ENCODE results near the gene IDI2.
"Not testable (repeated sequence)": the region's sequence is repeated elsewhere in the genome, so short reads cannot be mapped to it uniquely, and the experiment has no call there.

The IDI2 gene

DNA sequence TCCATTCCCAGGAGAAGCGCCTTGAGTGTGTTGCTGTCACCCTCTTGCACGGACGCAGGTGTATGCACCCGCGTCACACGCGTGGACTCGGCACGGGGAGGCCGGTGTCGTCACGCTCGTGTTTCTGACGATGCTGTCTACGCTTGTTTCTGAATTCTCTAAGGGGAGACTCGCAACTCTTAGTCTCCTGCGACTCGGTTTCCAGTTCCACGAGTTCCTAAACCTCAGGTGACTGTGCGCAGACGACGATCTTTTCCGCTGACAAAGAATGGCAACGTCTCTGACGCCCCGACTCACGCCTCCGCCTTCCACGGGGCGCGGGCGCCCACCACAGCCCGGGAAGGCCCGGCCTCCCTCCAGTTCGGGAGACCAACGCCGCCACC is 22.7 kb upstream of the IDI2 start:
- no peak for FAIRE-seq
- no peak for DNase-seq (ENCODE audit: insufficient read length, low spot score)

DNA sequence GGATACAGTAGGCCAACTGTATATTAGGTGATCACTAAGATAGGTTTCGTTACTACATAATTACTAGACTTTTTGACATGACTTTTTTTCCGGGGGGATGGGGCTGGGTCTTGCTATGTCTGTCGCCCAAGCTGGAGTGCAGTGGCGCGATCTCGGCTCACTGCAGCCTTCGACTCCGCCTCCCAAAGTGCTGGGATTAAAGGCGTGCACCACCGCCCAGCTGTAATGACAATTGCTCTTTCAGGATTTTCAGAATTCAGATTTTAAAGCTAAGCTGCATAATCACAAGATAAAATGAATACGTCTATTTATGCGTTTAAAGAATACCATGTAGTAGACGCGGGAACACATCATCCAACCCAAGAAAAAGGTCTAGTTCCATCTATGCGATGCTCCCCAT is 22.3 kb upstream of the IDI2 start:
- DNase-seq (ENCODE audit: insufficient read length, low spot score) (no peak), FAIRE-seq (no peak)

DNA sequence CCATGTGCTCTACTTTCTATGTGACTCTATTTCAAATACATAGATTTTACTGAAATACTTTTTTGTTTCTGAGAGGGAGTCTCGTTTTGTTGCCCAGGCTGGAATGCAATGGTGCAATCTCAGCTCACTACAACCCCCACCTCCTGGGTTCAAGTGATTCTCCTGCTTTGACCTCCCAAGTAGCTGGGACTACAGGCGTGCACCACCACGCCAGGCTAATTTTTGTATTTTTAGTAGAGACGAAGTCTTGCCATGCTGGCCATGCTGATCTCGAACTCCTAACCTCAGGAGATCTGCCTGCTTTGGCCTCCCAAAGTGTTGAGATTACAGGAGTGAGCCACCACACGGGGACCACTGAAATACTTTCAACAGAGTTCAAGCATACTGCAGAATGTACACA is 19.8 kb upstream of the IDI2 start:
- FAIRE-seq (no peak), DNase-seq (ENCODE audit: insufficient read length, low spot score) (no peak)

DNA sequence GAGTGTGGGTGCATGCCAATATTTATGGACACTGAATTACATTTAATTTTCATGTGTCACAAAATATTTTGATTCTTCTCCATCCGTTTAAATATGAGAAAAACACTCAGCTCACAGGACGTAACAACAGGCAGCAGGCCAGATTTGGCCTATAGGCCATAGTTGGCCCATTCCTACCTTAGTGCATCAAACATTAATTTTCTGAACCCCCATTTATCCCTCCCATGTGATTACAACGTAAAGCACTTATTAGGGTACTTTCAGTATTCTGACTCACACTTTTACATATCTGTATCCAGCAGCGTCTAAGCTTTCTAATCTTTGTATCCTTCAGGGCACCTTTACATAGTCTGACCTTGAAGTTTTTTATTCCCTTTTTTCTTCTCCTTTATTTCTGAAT is 19.3 kb upstream of the IDI2 start:
- FAIRE-seq (no peak), DNase-seq (ENCODE audit: insufficient read length, low spot score) (no peak)

DNA sequence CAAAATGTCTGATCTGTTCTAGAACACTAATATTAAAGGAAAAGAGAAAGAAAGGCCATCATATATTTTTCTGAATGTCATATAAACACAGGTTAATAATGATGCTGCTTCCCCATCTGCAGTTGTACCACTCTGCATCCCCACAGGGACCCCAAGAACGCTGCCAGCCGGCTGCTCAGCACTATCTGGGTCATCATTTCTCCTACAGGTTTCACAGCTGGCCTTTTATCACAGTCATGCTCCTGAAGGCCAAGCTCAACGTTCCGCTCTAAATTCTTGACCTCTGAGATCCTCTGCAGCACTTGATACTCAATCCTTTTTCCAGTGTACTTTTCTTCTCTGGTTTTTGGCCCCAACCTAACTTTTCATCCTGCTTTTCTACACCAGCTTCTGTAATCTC is 18.5 kb upstream of the IDI2 start:
- FAIRE-seq (peak; percentile 72), DNase-seq (ENCODE audit: insufficient read length, low spot score) (no peak)

DNA sequence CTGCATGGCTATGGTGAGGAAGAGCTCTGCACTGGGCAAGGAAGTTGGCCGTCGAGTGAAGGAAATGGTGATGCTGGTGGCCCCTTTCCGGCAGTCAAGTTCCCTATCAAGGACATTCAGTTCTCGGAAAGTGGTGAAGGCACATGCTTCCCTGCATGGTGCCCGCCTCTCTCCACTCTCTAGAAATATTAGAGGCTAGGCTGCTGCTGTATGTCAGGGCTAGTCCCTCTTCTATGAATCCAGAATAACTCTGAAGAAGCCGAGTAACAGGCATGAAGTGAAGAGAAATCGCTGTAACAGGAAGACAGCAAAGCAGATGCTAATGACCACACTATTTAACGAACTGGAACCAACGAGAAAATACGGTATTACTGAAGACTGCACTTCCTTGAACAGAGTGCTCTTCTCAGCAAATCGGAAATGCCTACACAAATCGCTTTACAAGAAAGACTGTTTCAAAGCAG is 17.9 kb upstream of the IDI2 start:
- FAIRE-seq (peak; percentile 86), DNase-seq (ENCODE audit: insufficient read length, low spot score) (peak; percentile 30)

DNA sequence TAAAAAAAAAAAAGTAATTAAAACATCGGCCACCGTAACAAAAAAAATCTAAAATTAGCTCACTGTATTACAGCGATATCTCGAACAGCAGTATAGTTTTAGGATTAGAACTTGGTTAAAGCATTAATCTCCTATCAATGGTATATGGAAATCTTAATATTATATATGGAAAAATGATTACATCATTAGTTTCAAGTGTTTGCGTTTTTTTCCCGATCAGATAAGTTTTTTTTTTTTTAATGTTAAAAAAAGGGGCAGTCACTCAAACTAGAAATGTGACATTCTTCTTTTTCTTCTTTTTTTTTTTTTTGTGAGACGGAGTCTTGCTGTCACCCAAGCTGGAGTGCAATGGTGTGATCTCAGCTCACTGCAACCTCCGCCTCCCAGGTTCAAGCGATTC is 15.9 kb upstream of the IDI2 start:
- FAIRE-seq (no peak), DNase-seq (ENCODE audit: insufficient read length, low spot score) (no peak)

DNA sequence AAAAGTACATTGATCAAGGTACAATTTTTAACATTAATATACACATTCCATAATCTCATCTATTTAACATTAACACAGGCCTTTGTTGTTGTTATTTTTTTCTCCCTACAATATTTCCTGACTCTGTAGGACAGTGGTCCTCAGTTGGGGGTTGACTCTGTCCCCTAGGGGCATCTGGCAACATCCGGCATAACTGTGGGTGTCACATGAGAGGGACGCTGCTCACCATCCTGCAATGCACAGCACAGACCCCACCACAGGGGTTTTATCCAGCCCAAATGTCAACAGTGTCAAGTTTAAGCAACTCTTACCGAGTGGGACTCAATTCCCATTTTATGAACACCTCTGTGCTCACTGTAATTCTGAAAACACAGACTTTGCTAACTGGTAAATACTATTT is 14.5 kb upstream of the IDI2 start:
- FAIRE-seq (no peak), DNase-seq (ENCODE audit: insufficient read length, low spot score) (no peak)

DNA sequence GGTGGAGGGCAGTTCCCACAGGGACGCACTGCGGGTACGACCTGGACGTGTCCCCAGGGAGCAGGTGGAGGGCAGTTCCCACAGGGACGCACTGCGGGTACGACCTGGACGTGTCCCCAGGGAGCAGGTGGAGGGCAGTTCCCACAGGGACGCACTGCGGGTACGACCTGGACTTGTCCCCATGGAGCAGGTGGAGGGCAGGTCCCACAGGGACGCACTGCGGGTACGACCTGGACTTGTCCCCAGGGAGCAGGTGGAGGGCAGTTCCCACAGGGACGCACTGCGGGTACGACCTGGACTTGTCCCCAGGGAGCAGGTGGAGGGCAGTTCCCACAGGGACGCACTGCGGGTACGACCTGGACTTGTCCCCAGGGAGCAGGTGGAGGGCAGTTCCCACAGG is 13.1 kb upstream of the IDI2 start:
- DNase-seq (ENCODE audit: insufficient read length, low spot score); FAIRE-seq: not testable (repeated sequence)

DNA sequence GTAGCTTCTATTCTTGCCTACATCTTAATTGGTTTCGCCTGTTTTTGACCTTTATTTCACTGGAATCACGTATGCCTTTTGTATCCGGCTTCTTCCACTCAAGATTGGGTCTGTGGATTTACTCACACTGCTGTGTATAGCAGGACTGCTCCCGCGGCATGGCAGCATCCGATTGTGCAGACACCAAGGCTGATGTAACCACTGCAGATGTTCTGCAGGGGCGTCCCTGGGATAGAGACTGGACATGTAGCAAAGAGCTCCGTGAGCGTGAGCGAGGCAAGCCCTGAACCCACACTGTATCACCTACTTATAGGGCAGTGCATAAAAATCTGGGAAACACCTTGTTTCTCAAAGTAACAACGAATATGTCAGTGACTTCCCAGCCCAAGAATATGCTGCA is 11.4 kb upstream of the IDI2 start:
- DNase-seq (ENCODE audit: insufficient read length, low spot score) (no peak), FAIRE-seq (no peak)

DNA sequence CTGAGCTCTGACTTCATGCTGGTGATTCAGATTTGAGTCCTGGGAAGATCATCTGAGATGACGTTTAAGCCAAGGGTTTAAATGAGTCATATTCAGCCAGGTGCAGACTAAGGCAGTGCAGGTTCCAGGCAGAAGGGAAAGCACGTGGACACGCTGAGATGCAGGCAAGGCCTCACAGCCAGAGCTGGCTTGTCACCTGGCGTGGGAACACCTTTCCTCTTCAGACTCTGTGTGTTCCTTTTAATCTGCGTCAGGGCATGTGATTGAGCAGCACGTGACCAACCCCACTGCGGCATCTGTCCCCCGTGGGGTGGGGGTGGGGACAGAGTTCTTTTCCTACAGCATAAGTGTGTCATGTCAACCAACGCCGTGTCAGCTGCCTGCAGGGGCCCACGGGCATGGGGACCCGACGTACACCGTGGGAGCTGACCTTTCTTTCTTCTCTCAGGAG is 10.7 kb upstream of the IDI2 start:
- no peak for FAIRE-seq
- DNase-seq (ENCODE audit: insufficient read length, low spot score): no peak

DNA sequence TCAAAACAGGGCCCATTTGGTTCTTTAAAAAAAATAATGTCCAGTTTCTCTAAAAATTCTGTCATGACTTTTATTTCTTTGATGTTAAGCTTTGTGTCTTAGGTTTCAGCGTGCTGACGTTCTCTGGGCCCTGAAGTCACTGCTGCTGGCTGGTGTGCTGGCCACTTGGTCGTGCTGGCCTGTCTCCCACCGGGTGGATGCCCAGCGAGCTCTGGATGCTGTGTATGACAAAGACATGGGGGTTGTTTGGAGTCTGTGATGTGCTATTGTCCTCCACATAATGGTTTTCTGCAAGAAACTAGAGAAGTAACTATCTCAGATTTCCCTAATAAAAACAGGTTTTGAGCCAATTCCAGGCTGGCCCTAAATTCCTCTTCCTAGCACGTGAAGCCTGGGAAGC is 9.5 kb upstream of the IDI2 start:
- no peak for FAIRE-seq
- no peak for DNase-seq (ENCODE audit: insufficient read length, low spot score)

DNA sequence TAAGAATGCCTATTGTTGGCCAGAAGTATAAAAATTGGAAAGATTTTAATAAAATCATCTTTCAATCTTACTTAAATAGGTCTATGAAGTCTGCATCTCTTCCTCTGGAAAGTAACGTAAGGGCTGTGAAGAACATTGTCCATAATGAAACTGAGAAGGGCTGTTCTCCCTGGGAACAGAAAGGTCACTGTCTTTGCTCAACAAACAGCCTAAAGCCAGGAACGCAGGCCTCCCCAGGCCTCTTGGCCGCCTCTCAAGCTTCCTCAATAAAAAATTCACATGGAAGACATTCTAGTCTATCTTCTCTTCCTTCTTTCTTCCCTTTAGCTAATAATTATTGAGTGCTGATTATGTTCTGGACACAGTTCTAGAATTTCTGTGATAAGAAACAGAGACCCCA is 9.1 kb upstream of the IDI2 start:
- FAIRE-seq (no peak), DNase-seq (ENCODE audit: insufficient read length, low spot score) (no peak)

DNA sequence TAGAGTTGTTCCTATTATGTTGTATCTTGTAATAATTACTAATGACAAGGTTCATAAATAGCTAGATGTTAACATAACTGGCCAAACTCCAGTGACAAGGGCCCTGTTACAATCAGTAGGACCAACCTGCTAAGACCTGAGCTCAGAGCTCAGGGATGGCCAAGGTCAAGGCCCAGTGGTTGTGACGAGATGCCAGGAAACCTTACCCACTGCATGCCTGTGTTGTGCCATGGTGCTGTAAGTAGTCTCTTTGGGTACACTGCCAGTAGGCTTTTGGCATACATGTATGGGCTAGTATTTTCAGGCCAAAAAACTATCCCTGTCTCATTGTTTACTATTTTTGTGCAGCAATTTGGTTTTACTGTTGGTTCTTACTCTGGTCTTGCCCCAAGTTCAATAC is 7.9 kb upstream of the IDI2 start:
- DNase-seq (ENCODE audit: insufficient read length, low spot score): no peak
- FAIRE-seq: no peak

DNA sequence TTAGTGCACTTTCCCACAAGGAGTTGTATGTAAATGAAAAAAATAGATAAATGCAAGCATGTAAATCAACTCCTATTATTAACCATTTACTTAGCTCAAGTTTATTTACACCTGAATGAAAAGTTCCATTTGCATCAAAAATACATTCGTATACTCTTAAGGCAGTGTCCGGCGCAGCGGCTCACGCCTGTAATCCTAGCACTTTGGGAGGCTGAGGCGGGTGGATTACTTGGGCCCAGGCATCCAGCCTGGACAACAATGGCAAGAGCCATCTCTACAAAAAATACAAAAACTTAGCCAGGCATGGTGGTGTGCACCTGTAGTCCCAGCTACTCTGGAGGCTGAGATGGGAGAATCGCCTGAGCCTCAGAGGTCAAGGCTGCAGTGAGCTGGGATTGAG is 4.2 kb upstream of the IDI2 start:
- FAIRE-seq (no peak), DNase-seq (ENCODE audit: insufficient read length, low spot score) (no peak)

DNA sequence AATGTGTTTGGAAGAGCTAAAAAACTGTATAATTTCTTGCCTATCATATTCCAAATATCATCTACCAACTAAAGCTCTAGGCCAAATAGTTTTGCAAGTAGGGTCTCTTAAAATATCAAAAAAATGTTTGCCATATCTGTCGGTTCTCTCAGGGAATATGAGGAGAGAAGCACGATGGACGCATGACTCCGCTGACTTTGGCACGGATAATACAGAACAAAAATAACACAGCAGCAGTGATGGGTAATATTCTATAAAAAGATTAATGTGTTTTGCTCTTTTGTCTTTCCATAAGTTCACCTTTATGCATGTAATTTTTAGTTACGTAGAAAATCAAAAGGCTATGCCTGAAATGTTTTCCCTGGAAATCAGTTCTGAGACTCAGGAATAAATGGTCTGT is 919 bp upstream of the IDI2 start:
- FAIRE-seq (no peak), DNase-seq (ENCODE audit: insufficient read length, low spot score) (no peak)

DNA sequence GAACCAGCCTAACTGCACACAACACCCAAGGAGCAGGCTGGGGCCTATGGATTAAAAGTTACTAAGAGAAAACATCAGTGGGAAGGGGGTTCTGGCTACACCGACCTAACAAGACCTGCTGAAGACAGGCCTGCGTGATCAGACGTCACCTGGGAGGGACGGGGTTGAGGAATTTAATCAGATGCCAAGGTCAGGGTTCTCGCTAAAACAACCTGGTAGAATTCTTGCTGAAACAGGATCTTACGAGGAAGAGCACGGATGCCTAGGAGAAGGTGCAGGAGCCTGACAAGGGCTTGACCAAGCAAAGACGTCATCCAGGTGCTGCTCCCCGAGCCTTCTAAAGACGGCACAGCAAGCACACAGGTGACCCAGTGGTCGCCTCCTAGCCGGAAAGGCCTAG is 1.6 kb downstream of the IDI2 start:
- no peak for FAIRE-seq

DNA sequence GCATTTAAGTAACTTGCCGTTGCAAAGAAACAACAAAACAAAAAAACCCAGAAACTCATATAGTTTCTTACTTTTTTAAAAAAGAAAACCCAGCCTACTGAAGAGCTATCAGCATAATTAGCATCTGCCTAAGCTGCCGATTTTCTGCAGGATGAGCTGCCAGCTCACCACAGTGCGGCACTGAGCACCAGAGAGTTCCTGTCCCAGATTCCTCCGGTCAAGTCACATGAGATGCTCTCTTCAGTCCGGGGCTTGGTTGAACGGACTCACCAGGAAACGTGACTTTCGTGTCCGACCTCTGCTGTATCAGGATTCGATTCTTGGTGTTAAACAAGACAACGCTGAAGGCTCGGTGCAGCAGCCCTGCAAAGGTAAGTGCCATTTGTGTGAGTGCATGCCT is 3.2 kb downstream of the IDI2 start:
- FAIRE-seq (no peak), DNase-seq (ENCODE audit: insufficient read length, low spot score) (no peak)

More for the DNA sequence above, 1.6 kb downstream of the IDI2 start:
- DNase-seq (ENCODE audit: insufficient read length, low spot score): no peak

DNA sequence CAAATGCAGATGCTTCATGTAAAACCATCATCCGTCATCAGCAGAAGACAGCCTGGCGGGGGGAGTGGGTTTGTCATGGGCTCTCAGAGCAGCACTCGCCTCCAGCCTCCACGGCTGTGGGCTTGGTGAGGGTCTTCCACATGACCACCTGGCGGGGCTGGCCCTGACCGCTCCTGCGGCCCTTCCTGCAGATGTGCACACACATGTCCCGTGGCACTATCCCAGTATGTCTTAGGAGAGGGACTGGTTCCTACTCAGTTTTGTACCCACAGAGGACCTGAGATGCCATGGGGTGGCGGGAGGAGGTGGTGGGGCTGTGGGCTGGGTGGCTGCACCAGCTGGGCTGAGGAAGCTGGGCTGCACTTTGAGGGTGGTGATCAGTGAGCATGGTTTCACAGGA is 4.7 kb downstream of the IDI2 start:
- FAIRE-seq (no peak), DNase-seq (ENCODE audit: insufficient read length, low spot score) (no peak)

DNA sequence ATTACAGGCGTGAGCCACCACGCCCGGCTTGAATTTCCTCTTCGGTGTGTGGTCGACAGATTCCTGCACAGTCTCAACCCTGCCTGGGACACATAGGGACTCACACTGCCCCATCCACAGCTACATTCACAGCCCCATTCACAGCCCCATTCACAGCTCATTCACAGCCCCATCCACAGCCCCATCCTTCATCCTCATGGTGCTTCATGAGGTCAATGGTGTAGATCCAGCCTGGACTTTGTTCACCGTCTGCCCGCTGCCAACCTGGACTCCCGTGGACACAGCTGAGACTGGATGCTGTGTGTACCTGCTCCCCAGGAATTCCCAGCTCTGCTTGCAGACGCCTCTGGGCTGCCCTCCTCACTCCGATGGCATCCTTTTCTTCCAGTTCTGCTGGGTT is 5.2 kb downstream of the IDI2 start:
- FAIRE-seq: no peak
- DNase-seq (ENCODE audit: insufficient read length, low spot score): no peak

DNA sequence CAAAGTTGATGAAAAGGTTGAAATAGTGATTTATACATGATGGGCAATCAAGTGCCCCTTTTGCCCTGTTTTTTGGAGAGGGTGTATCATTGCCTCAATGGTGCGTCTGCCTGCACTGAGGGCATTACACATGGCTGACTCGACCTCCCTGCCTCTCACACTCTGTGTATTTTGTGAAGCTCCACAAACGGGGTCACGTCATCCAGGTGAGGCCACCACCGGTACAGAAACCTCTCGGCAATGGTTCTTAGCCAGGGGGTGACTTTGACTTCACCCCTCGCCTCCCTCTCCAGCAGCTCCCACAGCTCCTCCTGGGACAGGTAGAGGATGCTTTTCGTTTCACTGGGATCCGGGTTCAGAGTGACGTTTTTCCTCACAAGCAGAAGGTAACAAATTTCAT is 6.3 kb downstream of the IDI2 start:
- DNase-seq (ENCODE audit: insufficient read length, low spot score) (no peak), FAIRE-seq (no peak)

DNA sequence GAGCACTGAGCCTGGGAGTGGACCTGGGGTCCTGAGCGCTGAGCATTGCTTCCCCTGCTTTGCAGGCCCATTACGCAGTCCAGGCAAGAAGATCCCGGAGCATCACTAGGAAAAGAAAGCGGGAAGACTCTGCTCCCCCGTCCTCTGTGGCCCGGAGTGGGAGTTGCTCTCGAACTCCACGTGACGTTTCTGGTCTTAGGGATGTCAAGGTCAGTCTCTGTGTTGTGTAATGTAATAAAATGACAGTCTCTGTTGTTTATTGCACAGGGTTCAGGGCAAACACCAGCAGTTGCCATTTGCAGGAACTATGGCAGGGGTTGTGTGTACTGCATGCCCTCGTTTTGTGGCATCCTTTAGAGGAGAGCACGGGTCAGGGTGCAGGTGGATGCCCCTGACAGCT is 10.0 kb downstream of the IDI2 start:
- DNase-seq (ENCODE audit: insufficient read length, low spot score) (no peak), FAIRE-seq (no peak)

DNA sequence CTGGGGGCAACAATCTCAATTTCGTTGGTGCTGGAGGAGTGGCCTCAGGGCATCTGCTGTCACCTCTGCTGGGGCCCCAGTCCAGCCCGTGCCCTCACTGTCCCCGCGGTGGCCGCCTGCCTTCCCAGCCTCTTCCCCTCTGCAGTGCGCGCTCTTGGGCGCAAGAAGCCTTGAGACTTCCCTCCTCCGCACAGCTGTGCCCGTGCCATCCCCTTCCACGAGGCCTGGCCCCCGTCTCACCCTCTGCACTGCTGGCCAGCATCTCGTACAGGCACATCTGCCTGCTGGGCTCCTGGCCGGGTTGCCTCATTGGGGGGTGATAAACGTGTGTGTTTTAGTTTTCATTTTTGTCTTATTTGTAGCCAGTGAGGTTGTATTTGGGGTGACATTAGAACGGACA is 14.0 kb downstream of the IDI2 start:
- no peak for DNase-seq (ENCODE audit: insufficient read length, low spot score)
- no peak for FAIRE-seq

DNA sequence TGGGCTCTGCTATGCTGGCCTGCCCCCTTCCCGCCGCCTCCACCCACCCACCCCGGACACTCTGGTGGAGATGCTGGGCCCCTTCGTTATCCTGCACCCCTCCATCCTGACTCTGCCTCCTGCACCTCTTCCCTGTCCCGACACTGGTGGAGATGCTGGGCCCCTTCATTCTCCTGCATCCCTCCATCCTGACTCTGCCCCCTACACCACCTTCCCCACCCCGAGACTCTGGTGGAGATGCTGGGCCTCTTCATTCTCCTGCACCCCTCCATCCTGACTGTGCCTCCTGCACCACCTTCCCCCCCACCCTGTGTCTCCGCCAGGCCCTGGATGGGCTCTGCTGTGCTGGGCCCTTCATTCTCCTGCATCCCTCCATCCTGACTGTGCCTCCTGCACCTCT is 15.0 kb downstream of the IDI2 start:
- FAIRE-seq: no peak
- DNase-seq (ENCODE audit: insufficient read length, low spot score): no peak

All from GM19239 (cell line).